Stomach (tissue), 4 donors: ENCODE results near the gene DNAH6.

Source experiments
- POLR2A ChIP-seq, 4 donors: fragments of 450-650 bp; IDR thresholded peaks; one replicate each; pipeline ENCODE4 v1.6.1; 2016; ENCODE audit warnings: antibody characterized with exemption in 4 of 4, control low read depth in 2 of 4, mild to moderate bottlenecking in 1 of 4, moderate library complexity in 1 of 4
- TF ChIP-seq, protein P1 (sequence below), 7 experiments: fragments of 450-650 bp in 4 of 7; fragments of 200-600 bp in 3 of 7; sonication (generic) in 3 of 7; IDR thresholded peaks; one replicate each; pipeline ENCODE4 v1.5.1; 2016 to 2019; ENCODE audit warnings: antibody characterized with exemption in 7 of 7, control low read depth in 2 of 7, mild to moderate bottlenecking in 1 of 7

DNA sequence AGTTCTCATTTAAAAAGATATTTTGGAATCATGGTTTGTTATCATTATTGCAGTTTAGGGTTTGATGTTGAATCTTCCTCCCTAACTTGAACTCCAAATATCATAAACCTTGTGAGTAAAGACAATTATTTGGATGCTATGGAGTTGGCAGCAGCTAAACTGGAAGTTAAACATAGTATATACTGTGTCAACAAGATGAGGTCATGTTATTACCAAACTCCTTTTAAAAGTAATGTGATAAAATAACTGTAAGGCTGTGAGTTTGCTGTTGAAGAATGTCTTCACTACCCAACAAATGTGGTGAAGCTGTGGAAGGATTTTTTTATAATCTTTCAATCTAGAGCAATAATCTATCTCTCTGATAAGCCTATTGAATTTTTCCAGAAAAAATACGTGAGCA, 16.0 kb downstream of the DNAH6 start:
- TF ChIP-seq, protein P1, sequence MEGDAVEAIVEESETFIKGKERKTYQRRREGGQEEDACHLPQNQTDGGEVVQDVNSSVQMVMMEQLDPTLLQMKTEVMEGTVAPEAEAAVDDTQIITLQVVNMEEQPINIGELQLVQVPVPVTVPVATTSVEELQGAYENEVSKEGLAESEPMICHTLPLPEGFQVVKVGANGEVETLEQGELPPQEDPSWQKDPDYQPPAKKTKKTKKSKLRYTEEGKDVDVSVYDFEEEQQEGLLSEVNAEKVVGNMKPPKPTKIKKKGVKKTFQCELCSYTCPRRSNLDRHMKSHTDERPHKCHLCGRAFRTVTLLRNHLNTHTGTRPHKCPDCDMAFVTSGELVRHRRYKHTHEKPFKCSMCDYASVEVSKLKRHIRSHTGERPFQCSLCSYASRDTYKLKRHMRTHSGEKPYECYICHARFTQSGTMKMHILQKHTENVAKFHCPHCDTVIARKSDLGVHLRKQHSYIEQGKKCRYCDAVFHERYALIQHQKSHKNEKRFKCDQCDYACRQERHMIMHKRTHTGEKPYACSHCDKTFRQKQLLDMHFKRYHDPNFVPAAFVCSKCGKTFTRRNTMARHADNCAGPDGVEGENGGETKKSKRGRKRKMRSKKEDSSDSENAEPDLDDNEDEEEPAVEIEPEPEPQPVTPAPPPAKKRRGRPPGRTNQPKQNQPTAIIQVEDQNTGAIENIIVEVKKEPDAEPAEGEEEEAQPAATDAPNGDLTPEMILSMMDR (IDR thresholded peaks at IDR 0.05): no peak
- no peak for TF ChIP-seq POLR2A (IDR thresholded peaks at IDR 0.05)
